IPS DF 19.7 (cell line): ENCODE results near the gene FBLN2.
"Not testable (repeated sequence)": the region's sequence is repeated elsewhere in the genome, so short reads cannot be mapped to it uniquely, and the experiment has no call there.

Experiments used
- DNase-seq: peaks from one replicate; pipeline ENCODE4 v3.0.0-alpha.2; 2013; ENCODE audit warnings: low read depth, low spot score

Gene FBLN2

DNA sequence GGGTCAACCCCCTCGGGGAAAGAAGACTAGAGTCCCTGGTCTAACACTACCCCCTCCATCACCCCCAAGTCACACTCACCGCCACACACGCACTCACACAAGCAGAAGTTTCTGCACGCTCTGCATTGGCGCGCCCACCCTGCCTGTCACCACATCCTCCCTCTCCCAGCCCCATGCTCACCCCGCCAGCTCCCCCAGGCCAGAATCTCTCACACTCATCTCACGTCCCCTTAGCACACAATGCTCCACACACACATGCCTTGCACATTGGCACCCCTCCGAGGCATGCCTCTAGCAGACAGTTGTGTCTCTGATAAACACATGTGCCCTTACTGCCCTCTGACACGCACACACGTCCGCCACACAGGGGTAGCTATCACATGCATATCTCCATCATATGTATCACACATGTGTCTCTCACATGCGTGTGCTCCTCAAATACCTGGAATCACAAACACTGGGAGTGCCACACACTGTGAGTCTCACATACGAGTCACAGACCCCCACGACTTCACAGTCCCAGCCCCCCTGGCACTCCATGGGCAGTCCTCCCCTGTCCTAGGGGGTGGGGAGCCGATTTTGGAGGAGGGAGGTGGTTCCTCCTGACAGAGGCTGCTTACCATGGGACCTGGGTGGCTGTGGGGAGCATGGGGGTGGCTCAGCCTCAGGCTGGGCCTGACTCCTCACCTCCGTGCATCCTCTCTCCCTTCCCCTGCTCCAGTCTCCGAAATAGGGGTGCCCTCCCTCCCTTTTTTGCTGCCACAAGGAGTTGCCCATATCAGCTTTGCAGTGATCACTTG, 898 bp downstream of the FBLN2 start:
- no peak for DNase-seq

DNA sequence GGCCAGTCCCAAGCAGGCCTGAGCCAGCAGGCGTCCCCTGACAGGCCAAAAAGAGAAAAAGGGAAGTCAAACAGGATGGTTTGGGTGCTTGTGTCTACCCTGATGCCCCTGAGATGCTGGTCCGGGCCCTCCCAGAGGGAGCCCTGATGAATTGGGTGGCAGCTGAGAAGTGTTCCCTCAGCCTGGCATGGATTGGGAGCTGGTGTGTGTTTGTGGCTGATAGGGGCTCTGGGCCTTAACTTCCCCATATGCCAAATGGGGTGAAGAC, 1.4 kb downstream of the FBLN2 start:
- no peak for DNase-seq

- no peak for DNase-seq
Measured at GRCh38 chr3:13550791-13551360, 2.0 kb downstream of the FBLN2 start.

- DNase-seq, result no peak
Measured at GRCh38 chr3:13552857-13553652, 4.1 kb downstream of the FBLN2 start.

- DNase-seq, result no peak
Measured at GRCh38 chr3:13553686-13554085, 4.8 kb downstream of the FBLN2 start.

DNA sequence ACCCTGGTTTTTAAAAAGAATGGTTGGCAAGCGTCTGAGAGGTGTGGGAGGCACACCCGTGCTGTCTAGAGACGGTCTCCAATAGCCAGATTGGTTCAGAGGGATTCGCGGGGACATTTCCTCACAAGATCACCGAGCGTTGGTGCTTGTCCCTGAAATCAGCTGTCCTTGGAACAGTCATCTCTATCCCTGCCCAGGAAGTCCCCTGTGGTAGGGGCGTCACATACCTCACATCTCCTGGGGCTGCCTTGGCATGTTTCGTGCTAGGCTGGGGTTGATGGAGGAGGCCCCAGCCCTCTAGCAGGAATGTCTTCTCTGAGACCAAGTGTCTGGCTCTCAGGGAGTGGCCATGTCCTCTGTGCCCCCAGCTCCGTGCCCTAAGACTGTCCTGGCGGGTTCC, 6.8 kb downstream of the FBLN2 start:
- no peak for DNase-seq

DNA sequence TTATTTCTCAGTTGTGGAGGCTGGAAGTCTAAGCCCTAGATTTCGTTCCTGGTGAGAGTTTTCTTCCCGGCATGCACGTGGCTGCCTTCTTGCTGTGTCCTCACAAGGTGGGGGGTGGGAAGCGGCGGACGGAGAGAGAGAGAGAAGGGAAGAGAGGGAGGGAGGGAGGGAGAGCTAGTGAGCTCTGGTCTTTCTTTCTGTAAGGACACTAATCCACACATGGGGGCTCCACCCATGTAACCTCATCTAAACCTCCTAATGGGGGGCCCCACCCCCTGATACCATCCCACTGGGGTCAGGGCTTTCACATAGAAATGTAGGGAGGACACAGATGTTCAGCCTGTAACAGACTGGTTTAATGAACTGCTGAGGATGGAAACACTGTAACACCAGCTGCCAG, 7.3 kb downstream of the FBLN2 start:
- no peak for DNase-seq

- no peak for DNase-seq
Measured at GRCh38 chr3:13556917-13557316, 8.0 kb downstream of the FBLN2 start.

DNA sequence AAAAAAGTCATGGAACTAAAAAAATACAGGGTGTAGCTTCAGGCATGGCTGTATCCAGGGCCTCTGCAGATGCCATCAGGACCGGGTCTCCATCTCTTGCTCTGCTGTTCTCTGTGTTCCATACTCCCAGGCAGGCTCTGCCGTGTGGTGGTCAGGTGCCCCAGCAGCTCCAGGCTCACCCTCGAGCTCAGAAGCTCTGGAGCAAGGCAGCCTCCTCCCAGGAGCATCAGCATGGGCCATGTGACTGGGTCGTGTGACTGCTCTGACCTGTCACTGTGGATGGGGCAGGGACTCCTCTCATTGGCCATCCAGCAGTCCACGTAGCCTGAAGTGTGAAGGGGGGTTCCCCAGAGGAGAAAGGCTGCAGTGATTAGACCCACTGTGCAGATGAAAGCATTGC, 8.5 kb downstream of the FBLN2 start:
- DNase-seq, result no peak

DNA sequence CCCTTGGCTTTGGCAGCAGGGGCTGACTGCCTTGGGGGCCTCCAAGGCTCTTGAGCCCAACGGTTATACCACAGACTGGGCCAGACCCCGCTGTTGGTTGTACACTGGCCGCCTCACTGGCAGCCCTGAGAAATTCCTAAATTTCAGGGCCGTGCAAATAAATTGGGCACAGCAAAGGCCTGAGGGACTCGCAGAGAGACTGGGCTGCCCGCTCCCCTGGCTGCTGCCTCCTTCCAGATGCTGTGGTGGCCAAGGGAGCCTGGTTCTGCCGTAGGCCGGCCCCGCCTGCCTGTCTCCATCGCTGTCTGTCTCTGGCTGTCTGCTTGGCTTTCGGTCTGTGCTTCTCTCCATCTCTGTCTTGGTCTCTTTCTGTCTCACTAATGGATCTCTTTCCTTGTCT, 9.0 kb downstream of the FBLN2 start:
- no peak for DNase-seq

GRCh38 chr3:13558651-13559050, 9.7 kb downstream of the FBLN2 start:
- no peak for DNase-seq

DNA sequence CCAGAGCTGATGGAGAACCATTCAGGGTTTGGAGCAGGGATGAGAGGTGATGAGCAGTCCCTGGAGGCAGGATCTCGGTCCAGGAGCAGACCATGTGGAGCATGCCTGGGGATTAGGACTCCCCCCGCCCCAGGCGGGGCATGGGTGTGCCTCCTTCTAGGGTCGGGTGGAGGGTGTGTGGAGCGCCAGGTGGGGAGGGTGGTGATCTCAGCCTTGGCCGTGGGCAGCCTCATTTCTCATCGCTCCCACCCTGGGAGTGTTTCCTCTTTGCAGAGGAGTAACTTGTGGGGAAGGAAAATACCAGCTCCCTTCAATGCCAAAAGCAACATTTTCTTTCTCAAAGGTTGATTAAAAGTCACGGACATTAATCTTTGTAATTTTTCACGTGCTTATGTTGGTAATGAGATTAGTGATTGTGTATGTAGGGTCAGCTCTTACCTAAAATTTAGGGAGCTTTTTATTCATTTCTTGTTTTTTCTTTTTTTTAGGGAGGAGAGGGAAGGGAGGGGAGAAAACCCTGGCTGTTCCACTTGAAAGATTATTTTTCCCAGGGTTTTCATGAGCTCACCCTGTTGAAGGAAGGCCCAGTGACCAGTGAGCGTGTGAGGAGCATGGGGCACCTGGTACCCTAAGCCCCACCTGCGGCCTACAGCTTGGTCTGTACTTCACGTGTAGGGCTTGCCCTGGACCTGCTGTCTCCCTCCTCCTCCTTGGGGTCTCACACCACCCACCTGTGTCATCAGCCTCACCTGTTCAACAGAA, 11.0 kb downstream of the FBLN2 start:
- no peak for DNase-seq

- no peak for DNase-seq
Measured at GRCh38 chr3:13561376-13561775, 12.5 kb downstream of the FBLN2 start.

DNA sequence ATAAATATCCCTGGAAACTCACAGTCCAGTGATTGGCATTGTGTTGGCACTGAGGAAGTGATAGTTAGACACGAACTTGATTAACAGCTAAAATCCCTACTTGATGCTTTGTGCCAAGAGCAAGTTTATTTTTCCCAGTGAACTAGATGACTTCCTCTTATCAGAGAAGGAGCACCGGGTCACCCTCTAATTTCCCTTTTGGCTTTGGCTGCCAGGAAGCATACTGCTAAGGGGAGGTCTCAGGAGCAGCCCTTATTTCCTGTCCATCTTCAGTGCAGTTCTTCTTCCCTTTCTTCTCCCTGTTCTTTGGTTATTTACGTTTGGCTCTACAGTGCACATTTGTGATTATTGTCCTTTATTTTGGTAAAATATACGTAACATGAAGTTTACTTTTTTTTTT, 13.0 kb downstream of the FBLN2 start:
- DNase-seq, result no peak

DNA sequence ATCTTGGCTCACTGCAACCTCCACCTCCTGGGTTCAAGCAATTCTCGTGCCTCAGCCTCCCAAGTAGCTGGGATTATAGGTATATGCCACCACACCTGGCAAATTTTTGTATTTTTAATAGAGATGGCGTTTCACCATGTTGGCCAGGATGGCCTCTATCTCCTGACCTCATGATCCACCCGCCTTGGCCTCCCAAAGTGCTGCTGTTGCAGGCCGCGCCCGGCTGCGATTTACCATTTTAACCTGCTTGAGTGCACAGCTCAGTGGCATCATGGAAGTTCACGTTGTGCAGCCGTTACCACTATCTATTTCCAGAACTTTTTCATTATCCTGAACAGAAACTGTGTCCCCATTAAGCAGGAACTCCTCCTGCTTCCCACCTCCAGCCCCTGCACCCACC, 13.5 kb downstream of the FBLN2 start:
- not testable (repeated sequence) for DNase-seq

GRCh38 chr3:13563321-13563720, 14.4 kb downstream of the FBLN2 start:
- DNase-seq, result no peak

GRCh38 chr3:13563911-13564310, 15.0 kb downstream of the FBLN2 start:
- no peak for DNase-seq

- DNase-seq, result no peak
Measured at GRCh38 chr3:13564751-13565560, 16.0 kb downstream of the FBLN2 start.

DNA sequence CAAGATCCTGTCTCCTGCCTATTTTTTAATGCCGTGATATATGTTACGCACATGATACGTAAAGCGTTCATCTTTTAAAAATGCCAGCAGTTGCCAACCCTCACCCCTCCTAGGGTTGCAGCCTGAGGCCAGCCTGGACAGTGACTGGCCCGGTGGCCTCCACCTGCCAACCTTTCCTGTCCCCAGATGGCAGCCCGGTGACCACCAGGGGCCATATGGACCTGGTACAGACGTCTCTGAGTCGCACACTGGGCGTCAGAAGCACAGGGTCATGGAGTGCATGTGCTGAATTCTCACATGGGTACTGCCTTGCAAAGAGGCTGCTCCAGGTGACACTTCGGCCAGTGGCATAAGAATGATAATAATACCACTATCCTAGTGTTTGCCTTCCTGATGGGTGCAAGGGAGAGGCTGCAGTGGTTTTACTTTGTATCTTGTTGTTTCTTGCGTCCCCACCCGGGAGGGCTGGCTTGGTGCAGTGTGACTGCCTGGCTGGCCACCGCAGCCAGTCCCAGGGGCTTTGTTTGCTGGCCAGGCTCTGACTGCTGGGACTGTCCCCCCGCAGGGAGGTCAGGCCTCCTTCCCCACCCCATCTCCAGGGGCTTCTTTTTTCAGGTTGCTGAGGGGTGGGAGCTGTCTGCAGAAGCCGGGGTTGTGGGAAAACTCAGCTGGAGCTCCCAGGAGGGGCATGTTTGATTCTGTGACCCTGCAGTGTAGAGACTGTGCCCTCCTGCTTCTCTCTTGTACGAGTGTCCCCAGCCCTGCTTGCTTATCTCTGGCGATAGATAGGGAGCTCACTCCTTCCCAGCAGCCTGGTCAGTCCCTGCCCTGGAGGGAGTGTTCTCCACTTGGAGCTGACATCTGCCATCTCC, 16.9 kb downstream of the FBLN2 start:
- DNase-seq, result no peak

GRCh38 chr3:13566453-13566748, 17.5 kb downstream of the FBLN2 start:
- DNase-seq, result no peak
